Activated T-helper 17 cell treated with anti-CD3 and anti-CD28 coated beads, Interleukin-2, amount 50 U/mL, for 72 hours (primary cell): Measurements from ENCODE around the gene CCSER1. TPM values are rescaled to one million over a fixed set of nuclear protein-coding genes. Genes with fewer than 3 reads are reported as not detected.
"Not testable (repeated sequence)": the region's sequence is repeated elsewhere in the genome, so short reads cannot be mapped to it uniquely, and the experiment has no call there.

Source experiments
- ATAC-seq: fragments of 150-1000 bp; cut with Tn5 transposase; replicated peaks from 2 replicates; pipeline ENCODE4 v1.10.0; 2021; ENCODE audit warnings: mild to moderate bottlenecking, moderate library complexity
- H3K27ac Mint-ChIP-seq: one replicate; pipeline ENCODE4 v1.8.0; 2022; ENCODE audit warnings: mixed read lengths
- H3K27me3 Mint-ChIP-seq: one replicate; pipeline ENCODE4 v1.8.0; 2022; ENCODE audit warnings: mixed read lengths
- H3K36me3 Mint-ChIP-seq: one replicate; pipeline ENCODE4 v1.8.0; 2022; ENCODE audit warnings: low read depth, mild to moderate bottlenecking, mixed read lengths
- H3K4me1 Mint-ChIP-seq: one replicate; pipeline ENCODE4 v1.8.0; 2022; ENCODE audit warnings: mixed read lengths
- H3K4me3 Mint-ChIP-seq: one replicate; pipeline ENCODE4 v1.8.0; 2022; ENCODE audit warnings: mild to moderate bottlenecking, mixed read lengths
- H3K9me3 Mint-ChIP-seq: one replicate; pipeline ENCODE4 v1.8.0; 2022; ENCODE audit warnings: mixed read lengths
- total RNA-seq, 2 donors: library from RNA; stranded (reverse); gene quantifications; one replicate each; pipeline ENCODE4 v1.2.3, GENCODE V29; 2022

Gene CCSER1
- total RNA-seq, 2 donors from 2014 or later = 0.64 to 0.78 TPM

- no peaks in the 10 kb centered on the region for H3K4me1 Mint-ChIP-seq
- H3K27me3 Mint-ChIP-seq = peaks cover 7% of the 10 kb centered on the region
- no peak for ATAC-seq
- H3K9me3 Mint-ChIP-seq = no peaks in the 10 kb centered on the region
- no peak overlapping the region for H3K27ac Mint-ChIP-seq
- H3K36me3 Mint-ChIP-seq = no peaks in the 10 kb centered on the region
- H3K4me3 Mint-ChIP-seq = no peak overlapping the region
Measured at GRCh38 chr4:90254357-90254756, 127.2 kb downstream of the CCSER1 start.

DNA sequence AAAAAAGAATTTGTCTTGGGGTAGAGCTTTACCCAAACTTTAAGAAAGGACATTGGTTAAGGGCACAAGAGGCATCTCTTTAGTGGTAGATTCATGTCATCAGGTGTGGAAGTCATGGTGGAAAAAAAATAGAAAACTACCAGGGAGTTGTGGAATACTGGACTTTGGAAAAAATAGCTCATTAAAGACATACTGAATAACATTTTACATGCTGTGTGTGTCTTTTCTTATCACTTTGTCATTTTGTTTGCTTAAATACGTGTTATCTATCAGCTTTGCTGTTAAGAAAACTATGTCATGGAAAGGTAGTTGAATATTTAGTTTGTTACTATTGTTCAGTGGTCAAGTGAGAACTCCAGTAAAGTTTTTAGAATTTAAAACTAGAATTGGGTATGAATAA, 147.0 kb downstream of the CCSER1 start:
- ATAC-seq = no peak
- Mint-ChIP-seq H3K27me3 (no peaks in the 10 kb centered on the region), H3K36me3 (no peaks in the 10 kb centered on the region), H3K27ac (no peak overlapping the region), H3K9me3 (no peaks in the 10 kb centered on the region), H3K4me3 (no peak overlapping the region), H3K4me1 (no peaks in the 10 kb centered on the region)

- Mint-ChIP-seq H3K36me3 (no peaks in the 10 kb centered on the region), H3K4me1 (no peaks in the 10 kb centered on the region), H3K4me3 (no peak overlapping the region), H3K9me3 (no peaks in the 10 kb centered on the region), H3K27ac (no peak overlapping the region), H3K27me3 (no peaks in the 10 kb centered on the region)
- no peak for ATAC-seq
Measured at GRCh38 chr4:90280954-90281353, 153.8 kb downstream of the CCSER1 start.

GRCh38 chr4:90281541-90282355, 154.6 kb downstream of the CCSER1 start:
- no peaks in the 10 kb centered on the region for H3K4me1 Mint-ChIP-seq
- no peak for ATAC-seq
- H3K27me3 Mint-ChIP-seq = no peaks in the 10 kb centered on the region
- H3K36me3 Mint-ChIP-seq = no peaks in the 10 kb centered on the region
- no peak overlapping the region for H3K4me3 Mint-ChIP-seq
- H3K9me3 Mint-ChIP-seq = no peaks in the 10 kb centered on the region
- H3K27ac Mint-ChIP-seq = no peak overlapping the region

DNA sequence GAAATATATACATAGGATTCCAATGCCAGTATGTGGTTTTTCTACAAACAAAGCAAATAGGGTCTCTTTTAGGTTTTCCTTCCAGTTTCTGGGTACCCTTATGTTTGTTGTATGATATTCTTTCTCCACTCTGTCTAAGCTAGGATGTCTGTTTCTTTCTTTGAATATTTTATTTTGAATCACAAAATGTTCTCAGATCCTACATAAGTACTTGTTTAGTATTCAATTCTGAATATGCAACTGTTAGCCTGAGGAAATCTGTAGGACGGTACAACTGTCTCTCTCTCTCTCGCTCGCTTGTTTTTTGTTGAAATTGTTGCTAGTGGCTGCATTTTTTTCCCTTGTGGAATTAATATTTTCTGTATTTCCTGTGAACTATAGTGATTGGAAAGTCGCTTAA, 163.2 kb downstream of the CCSER1 start:
- no peak overlapping the region for H3K4me3 Mint-ChIP-seq
- H3K36me3 Mint-ChIP-seq = no peaks in the 10 kb centered on the region
- no peaks in the 10 kb centered on the region for H3K27me3 Mint-ChIP-seq
- no peak overlapping the region for H3K27ac Mint-ChIP-seq
- no peaks in the 10 kb centered on the region for H3K9me3 Mint-ChIP-seq
- no peak for ATAC-seq
- H3K4me1 Mint-ChIP-seq = no peaks in the 10 kb centered on the region

DNA sequence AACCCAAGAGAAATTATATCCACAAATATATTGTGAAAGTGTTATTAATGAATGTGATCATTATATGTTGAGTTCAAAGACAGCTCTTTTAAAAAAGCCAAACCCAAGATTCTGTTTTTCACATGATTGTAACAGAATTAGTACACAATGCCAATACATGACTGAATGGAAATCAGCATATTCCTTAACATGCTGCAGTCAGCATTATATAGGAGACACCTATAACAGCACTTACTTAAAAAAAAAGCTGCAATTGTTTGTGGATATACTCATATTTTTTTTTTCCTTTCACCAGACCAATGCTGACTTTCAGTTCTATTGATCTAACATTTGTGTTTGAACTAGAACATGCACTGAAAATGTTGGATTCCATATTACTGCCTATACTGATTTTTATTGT, 165.2 kb downstream of the CCSER1 start:
- no peak overlapping the region for H3K27ac Mint-ChIP-seq
- no peak overlapping the region for H3K4me3 Mint-ChIP-seq
- H3K36me3 Mint-ChIP-seq = no peaks in the 10 kb centered on the region
- H3K27me3 Mint-ChIP-seq = no peaks in the 10 kb centered on the region
- no peak for ATAC-seq
- no peaks in the 10 kb centered on the region for H3K9me3 Mint-ChIP-seq
- H3K4me1 Mint-ChIP-seq = no peaks in the 10 kb centered on the region

DNA sequence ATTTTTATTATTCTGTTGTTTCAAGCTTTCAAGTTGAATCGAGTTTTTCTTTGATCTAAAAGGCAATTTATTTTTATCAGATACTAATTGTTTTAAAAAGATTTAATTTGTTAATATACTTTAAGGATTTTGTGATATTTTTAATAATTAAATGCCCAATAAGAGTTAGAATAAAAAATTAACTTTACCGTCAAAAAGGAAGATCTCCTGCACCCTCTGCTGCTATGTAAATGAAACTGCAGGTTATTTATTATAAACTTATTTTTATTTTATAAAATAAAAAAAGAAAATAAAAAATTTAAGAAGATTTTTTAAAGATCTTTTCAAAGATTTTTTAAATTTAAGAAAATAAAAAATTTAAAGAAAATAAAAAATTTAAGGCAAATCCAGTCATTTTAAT, 166.1 kb downstream of the CCSER1 start:
- Mint-ChIP-seq H3K4me1 (no peaks in the 10 kb centered on the region), H3K4me3 (no peak overlapping the region), H3K27ac (no peak overlapping the region), H3K36me3 (no peaks in the 10 kb centered on the region), H3K27me3 (no peaks in the 10 kb centered on the region), H3K9me3 (no peaks in the 10 kb centered on the region)
- no peak for ATAC-seq

DNA sequence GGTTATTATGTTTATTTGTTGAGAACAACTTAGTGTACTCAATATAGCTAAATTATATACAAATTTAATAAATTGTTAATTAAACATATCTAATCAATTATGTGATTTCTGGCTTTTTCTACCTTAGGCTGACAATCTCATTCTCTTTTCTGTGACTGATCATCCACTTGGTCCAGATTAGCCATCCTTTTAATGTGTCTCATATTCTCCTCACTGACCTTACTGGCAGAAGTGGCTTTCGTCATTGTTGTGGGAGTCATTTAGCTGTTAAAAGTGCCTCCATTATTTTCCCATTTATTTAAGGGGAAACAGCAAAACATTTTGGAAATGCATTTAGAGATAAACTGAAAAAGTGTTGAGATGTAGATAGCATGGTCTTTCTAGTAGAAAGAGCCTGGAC, 172.2 kb downstream of the CCSER1 start:
- no peaks in the 10 kb centered on the region for H3K27me3 Mint-ChIP-seq
- no peaks in the 10 kb centered on the region for H3K36me3 Mint-ChIP-seq
- no peak for ATAC-seq
- no peaks in the 10 kb centered on the region for H3K4me1 Mint-ChIP-seq
- no peaks in the 10 kb centered on the region for H3K9me3 Mint-ChIP-seq
- no peak overlapping the region for H3K27ac Mint-ChIP-seq
- no peak overlapping the region for H3K4me3 Mint-ChIP-seq

- ATAC-seq = peak; percentile 35
- Mint-ChIP-seq H3K27me3 (no peaks in the 10 kb centered on the region), H3K36me3 (no peaks in the 10 kb centered on the region), H3K9me3 (no peaks in the 10 kb centered on the region), H3K27ac (no peak overlapping the region), H3K4me1 (no peaks in the 10 kb centered on the region), H3K4me3 (no peak overlapping the region)
Measured at GRCh38 chr4:90306810-90307209, 179.6 kb downstream of the CCSER1 start.

DNA sequence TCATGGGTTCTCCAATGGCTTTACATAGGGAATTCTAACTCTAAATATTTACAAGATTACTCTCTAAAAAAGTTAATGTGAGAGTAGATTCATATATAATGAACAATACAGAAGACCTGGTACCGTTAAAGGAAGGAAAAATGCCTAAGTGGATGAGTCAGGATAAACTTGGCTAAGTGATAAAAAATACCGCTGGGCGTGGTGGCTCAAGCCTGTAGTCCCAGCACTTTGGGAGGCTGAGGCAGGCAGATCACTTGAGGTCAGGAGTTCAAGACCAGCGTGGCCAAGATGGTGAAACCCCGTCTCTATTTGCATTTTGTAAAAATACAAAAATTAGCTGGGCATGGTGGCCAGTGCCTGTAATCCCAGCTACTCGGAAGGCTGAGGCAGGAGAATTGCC, 189.9 kb downstream of the CCSER1 start:
- H3K4me3 Mint-ChIP-seq, H3K9me3 Mint-ChIP-seq, H3K36me3 Mint-ChIP-seq, H3K27me3 Mint-ChIP-seq, ATAC-seq, H3K27ac Mint-ChIP-seq, H3K4me1 Mint-ChIP-seq: not testable (repeated sequence)

DNA sequence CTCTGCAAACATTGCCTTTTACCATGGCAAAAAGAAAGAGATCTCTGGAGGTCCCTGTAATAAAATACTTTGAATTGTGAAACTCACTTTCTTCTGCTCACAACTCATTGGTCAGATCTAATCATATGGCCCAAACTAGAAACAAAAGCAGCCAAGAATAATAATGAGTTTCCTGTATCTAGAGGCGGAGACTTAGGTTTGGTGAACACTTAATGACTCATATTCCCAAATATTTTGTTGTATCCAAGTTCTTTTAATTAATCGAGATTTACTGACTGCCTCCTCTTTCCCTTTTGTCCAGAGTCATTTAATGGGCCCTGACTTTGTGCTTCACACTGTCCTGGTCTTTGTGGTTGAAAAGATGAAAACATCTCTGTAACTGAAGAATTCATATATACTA, 190.6 kb downstream of the CCSER1 start:
- Mint-ChIP-seq H3K4me3 (no peak overlapping the region), H3K36me3 (no peaks in the 10 kb centered on the region), H3K9me3 (no peaks in the 10 kb centered on the region), H3K27ac (no peak overlapping the region), H3K4me1 (no peaks in the 10 kb centered on the region), H3K27me3 (no peaks in the 10 kb centered on the region)
- no peak for ATAC-seq

DNA sequence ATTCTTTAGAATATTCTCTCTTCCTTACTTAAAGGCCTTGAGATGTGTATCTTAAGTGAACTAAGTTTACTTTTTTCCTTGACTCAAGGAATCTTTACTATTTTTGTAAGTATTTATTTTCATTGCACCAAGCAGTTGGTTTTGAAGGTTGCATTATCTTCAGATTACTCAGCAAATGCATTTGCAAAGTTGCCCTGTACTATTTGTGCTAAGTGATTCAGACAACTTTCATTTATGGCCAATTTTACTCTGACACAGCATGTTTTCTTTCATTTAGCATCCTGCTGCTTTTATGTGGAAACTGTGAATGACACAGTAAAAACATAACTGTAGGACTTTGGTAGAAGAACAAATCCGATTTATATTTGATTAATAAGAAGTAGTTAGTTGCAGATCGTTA, 191.0 kb downstream of the CCSER1 start:
- ATAC-seq = no peak
- no peaks in the 10 kb centered on the region for H3K36me3 Mint-ChIP-seq
- H3K4me1 Mint-ChIP-seq = no peaks in the 10 kb centered on the region
- no peak overlapping the region for H3K4me3 Mint-ChIP-seq
- no peaks in the 10 kb centered on the region for H3K9me3 Mint-ChIP-seq
- H3K27me3 Mint-ChIP-seq = no peaks in the 10 kb centered on the region
- no peak overlapping the region for H3K27ac Mint-ChIP-seq

DNA sequence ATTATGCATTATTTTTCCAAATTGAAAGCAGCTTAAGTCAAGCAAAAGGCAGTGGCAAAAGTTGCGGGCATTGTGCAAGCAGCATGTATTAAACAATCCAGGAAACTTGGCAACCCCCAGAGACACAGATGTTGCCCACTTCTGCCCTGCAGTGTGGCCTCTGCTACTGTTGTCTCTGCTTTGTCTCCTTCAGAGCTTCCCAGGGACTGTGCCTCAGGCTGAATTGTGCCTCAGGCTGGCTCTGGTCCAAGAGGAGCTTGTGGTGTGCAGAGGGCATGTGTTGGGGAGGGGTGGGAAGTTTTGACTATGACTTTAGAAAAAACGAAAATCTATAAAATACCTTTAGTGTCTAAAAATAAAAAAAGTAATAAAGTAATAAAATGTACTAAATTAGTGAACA, 201.4 kb downstream of the CCSER1 start:
- ATAC-seq = no peak
- Mint-ChIP-seq H3K9me3 (no peaks in the 10 kb centered on the region), H3K27ac (no peak overlapping the region), H3K36me3 (no peaks in the 10 kb centered on the region), H3K4me1 (no peaks in the 10 kb centered on the region), H3K27me3 (no peaks in the 10 kb centered on the region), H3K4me3 (no peak overlapping the region)

- Mint-ChIP-seq H3K4me1 (no peaks in the 10 kb centered on the region), H3K9me3 (no peaks in the 10 kb centered on the region), H3K27me3 (peaks cover 3% of the 10 kb centered on the region), H3K36me3 (no peaks in the 10 kb centered on the region), H3K4me3 (no peak overlapping the region), H3K27ac (no peak overlapping the region)
- ATAC-seq = no peak
Measured at GRCh38 chr4:90330546-90330945, 203.4 kb downstream of the CCSER1 start.

DNA sequence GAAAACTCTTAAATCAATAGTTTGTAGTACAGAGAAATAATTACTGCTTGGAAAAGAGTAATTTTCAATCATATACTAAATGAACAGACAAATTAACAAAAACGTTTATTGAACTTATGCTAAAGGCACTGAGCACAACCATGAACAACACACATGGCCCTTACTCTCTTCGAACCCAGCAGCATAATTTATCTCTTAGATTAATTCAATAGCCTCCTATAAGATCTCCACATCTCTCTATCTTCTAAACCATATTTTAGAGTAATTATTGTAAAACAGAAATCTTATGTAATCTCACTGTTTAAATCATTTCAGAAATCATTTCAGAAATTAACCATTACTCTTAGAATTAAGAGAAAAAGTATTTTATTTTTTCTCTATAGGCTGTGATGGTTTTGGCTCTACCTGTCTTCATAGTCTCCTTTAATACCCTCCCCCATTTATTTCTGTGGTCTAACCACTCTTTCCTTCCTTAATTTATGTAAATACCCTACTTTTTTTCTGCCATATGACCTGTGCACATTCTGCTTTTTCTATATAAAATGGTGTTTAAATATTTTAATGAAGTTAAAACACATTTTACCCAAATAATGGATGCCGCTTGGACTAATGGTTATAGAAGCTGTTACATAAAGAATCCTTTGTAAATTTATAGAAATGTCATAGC, 218.5 kb downstream of the CCSER1 start:
- H3K4me1 Mint-ChIP-seq = no peaks in the 10 kb centered on the region
- H3K4me3 Mint-ChIP-seq = no peak overlapping the region
- no peaks in the 10 kb centered on the region for H3K27me3 Mint-ChIP-seq
- no peaks in the 10 kb centered on the region for H3K36me3 Mint-ChIP-seq
- peaks cover 4% of the 10 kb centered on the region for H3K9me3 Mint-ChIP-seq
- no peak overlapping the region for H3K27ac Mint-ChIP-seq
- ATAC-seq = no peak
